ENCODE measurements around the gene RORB.

The RORB gene

GRCh38 chr9:74501570-74501969 is 4.4 kb downstream of the RORB start:
- peaks cover 0 to 28% of the 10 kb centered on the region in 2 donors for H3K27me3 ChIP-seq
- no peak for DNase-seq
- intact Hi-C loops (cut with DNase I; ENCODE audit: low total_unique reads): no loop called here
- H3K4me3 ChIP-seq: no peak overlapping the region
- no peak overlapping the region for H3K27ac ChIP-seq
- TF ChIP-seq CTCF (IDR thresholded peaks at IDR 0.05): no peak
- H3K4me1 ChIP-seq: peaks cover 0 to 29% (median 19%) of the 10 kb centered on the region in 4 donors
- no peaks in the 10 kb centered on the region for H3K9me3 ChIP-seq
- no peaks in the 10 kb centered on the region for H3K36me3 ChIP-seq

GRCh38 chr9:74503219-74503618 is 6.1 kb downstream of the RORB start:
- intact Hi-C loops (cut with DNase I; ENCODE audit: low total_unique reads): no loop called here
- H3K27me3 ChIP-seq: peaks cover 0 to 25% of the 10 kb centered on the region in 2 donors
- TF ChIP-seq CTCF (IDR thresholded peaks at IDR 0.05): no peak

GRCh38 chr9:74503666-74504065 is 6.5 kb downstream of the RORB start:
- intact Hi-C loops (cut with DNase I; ENCODE audit: low total_unique reads): no loop called here

More at GRCh38 chr9:74503219-74503618, 6.1 kb downstream of the RORB start:
- Histone ChIP-seq H3K27ac (no peak overlapping the region), H3K36me3 (no peaks in the 10 kb centered on the region), H3K4me3 (no peak overlapping the region), H3K9me3 (no peaks in the 10 kb centered on the region), H3K4me1 (peaks cover 0 to 26% (median 16%) of the 10 kb centered on the region in 4 donors)
- no peak for DNase-seq

GRCh38 chr9:74511333-74511732 is 14.2 kb downstream of the RORB start:
- no peak overlapping the region for H3K4me3 ChIP-seq
- no peaks in the 10 kb centered on the region for H3K4me1 ChIP-seq
- intact Hi-C loops (cut with DNase I; ENCODE audit: low total_unique reads): no loop called here
- TF ChIP-seq CTCF (IDR thresholded peaks at IDR 0.05): no peak
- H3K9me3 ChIP-seq: no peaks in the 10 kb centered on the region
- H3K27ac ChIP-seq: no peak overlapping the region
- H3K27me3 ChIP-seq: no peaks in the 10 kb centered on the region
- no peak for DNase-seq
- H3K36me3 ChIP-seq: no peaks in the 10 kb centered on the region

More at GRCh38 chr9:74503666-74504065, 6.5 kb downstream of the RORB start:
- no peak overlapping the region for H3K4me3 ChIP-seq
- no peak overlapping the region for H3K27ac ChIP-seq
- no peak for TF ChIP-seq CTCF (IDR thresholded peaks at IDR 0.05)
- no peaks in the 10 kb centered on the region for H3K9me3 ChIP-seq
- no peak for DNase-seq
- H3K36me3 ChIP-seq: no peaks in the 10 kb centered on the region
- peaks cover 0 to 22% of the 10 kb centered on the region in 2 donors for H3K27me3 ChIP-seq
- peaks cover 0 to 21% (median 12%) of the 10 kb centered on the region in 4 donors for H3K4me1 ChIP-seq

GRCh38 chr9:74512416-74512815 is 15.3 kb downstream of the RORB start:
- no peak for TF ChIP-seq CTCF (IDR thresholded peaks at IDR 0.05)
- intact Hi-C loops (cut with DNase I; ENCODE audit: low total_unique reads): no loop called here
- Histone ChIP-seq H3K36me3 (no peaks in the 10 kb centered on the region), H3K27me3 (no peaks in the 10 kb centered on the region), H3K27ac (no peak overlapping the region), H3K9me3 (no peaks in the 10 kb centered on the region), H3K4me1 (no peaks in the 10 kb centered on the region), H3K4me3 (no peak overlapping the region)
- no peak for DNase-seq

GRCh38 chr9:74513221-74513620 is 16.1 kb downstream of the RORB start:
- TF ChIP-seq CTCF (IDR thresholded peaks at IDR 0.05): no peak
- no peak for DNase-seq
- H3K27me3 ChIP-seq: no peaks in the 10 kb centered on the region
- H3K4me1 ChIP-seq: no peaks in the 10 kb centered on the region
- no peak overlapping the region for H3K27ac ChIP-seq
- no peaks in the 10 kb centered on the region for H3K9me3 ChIP-seq
- H3K36me3 ChIP-seq: no peaks in the 10 kb centered on the region
- intact Hi-C loops (cut with DNase I; ENCODE audit: low total_unique reads): no loop called here
- H3K4me3 ChIP-seq: no peak overlapping the region
